Omental fat pad (tissue), 4 donors: Measurements from ENCODE around the gene MCM3AP. TPM values are rescaled to one million over a fixed set of nuclear protein-coding genes. Genes with fewer than 3 reads are reported as not detected.
A peak's percentile ranks its signal among the peaks of the same experiment; 100 is the strongest.
"Not testable (repeated sequence)": the region's sequence is repeated elsewhere in the genome, so short reads cannot be mapped to it uniquely, and the experiment has no call there.

ENCODE experiments used
- ATAC-seq: fragments of 150-250 bp; one replicate; pipeline ENCODE4 v1.9.1; 2016; ENCODE audit warnings: mild to moderate bottlenecking, moderate library complexity; ENCODE audit not compliant: low FRiP score
- DNase-seq: peaks from one replicate; pipeline ENCODE4 v3.0.0-alpha.2; 2019; ENCODE audit warnings: low spot score
- CTCF ChIP-seq, 3 donors: fragments of 450-650 bp; IDR thresholded peaks; one replicate each; pipeline ENCODE4 v1.5.1; 2016 to 2017; ENCODE audit warnings: antibody characterized with exemption in 3 of 3, mild to moderate bottlenecking in 3 of 3, moderate library complexity in 2 of 3
- total RNA-seq, 4 donors: library from RNA; depleted of rRNA; stranded (reverse); fragments of >200 nt; gene quantifications; one replicate each; pipeline ENCODE4 v1.1.0, GENCODE V29; 2016

The MCM3AP gene
- total RNA-seq, 4 donors from 2014 or later = 63.8 to 129 (median 76.6) TPM

GRCh38 chr21:46203203-46203600 lies 82.2 kb downstream of the MCM3AP start:
- ATAC-seq (no peak), DNase-seq (no peak)
- no peak for TF ChIP-seq CTCF (IDR thresholded peaks at IDR 0.05)

- ATAC-seq (no peak), DNase-seq (no peak)
- TF ChIP-seq CTCF (IDR thresholded peaks at IDR 0.05) = no peak
Observed at GRCh38 chr21:46202592-46203202, 82.7 kb downstream of the MCM3AP start.

GRCh38 chr21:46200877-46201803 lies 84.3 kb downstream of the MCM3AP start:
- ATAC-seq, DNase-seq: not testable (repeated sequence)

- TF ChIP-seq CTCF (IDR thresholded peaks at IDR 0.05) = no peak
- DNase-seq = peak; percentile 4
Observed at GRCh38 chr21:46199436-46200373, 85.7 kb downstream of the MCM3AP start.

GRCh38 chr21:46196733-46197132 lies 88.7 kb downstream of the MCM3AP start:
- DNase-seq (peak; percentile 7), ATAC-seq (no peak)

More at GRCh38 chr21:46199436-46200373, 85.7 kb downstream of the MCM3AP start:
- no peak for ATAC-seq

GRCh38 chr21:46195595-46196195 lies 89.7 kb downstream of the MCM3AP start:
- TF ChIP-seq CTCF (IDR thresholded peaks at IDR 0.05) = no peak
- peak; percentile 16 for DNase-seq
- no peak for ATAC-seq

More at GRCh38 chr21:46196733-46197132, 88.7 kb downstream of the MCM3AP start:
- no peak for TF ChIP-seq CTCF (IDR thresholded peaks at IDR 0.05)
